Stimulated activated CD4-positive, alpha-beta T cell treated with anti-CD3 and anti-CD28 coated beads, Interleukin-4, amount 100 ng/mL, for 24 hours (primary cell): ENCODE data around the gene ARHGEF7.

Experiments
- DNase-seq: peaks from one replicate; pipeline ENCODE4 v3.0.0-alpha.2; 2020

ARHGEF7 gene

DNA sequence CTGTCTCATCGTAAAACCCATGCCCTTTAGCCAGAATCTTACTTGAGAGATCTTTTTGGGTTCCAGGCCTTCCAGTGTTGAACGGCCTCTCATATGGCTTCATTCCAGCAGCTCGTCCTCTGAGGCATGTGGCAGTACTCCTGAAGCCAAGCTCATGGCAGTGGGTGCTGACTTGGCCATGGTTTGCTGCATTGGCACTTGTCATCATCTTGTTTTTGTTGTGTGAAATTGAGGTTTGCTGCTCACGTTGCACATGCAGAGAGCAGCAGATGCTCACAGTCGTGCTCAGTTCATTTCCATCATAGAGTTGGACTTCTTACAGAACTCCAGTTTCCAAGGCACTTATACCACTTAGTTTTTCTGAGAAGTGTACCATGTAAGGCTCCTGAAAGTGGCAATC is 220.2 kb downstream of the ARHGEF7 start:
- no peak for DNase-seq

DNA sequence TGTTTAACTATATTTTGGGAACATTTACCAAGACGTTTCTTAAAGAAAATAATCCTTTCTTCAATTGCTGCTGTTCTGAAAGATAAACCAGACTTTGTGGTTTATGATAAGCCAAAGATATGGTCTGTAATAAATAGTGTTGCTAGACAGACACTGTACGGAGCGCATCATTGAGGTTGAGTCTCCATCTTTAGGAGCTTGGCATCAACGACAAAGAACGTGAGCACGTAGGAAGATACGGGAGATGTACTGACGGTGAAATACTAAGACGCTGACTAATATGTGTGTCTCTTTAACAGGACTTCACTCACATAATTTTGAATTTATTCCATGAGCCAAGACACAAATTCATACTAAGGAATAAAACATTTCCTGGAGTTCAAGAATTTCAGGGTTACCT is 221.6 kb downstream of the ARHGEF7 start:
- DNase-seq = no peak

DNA sequence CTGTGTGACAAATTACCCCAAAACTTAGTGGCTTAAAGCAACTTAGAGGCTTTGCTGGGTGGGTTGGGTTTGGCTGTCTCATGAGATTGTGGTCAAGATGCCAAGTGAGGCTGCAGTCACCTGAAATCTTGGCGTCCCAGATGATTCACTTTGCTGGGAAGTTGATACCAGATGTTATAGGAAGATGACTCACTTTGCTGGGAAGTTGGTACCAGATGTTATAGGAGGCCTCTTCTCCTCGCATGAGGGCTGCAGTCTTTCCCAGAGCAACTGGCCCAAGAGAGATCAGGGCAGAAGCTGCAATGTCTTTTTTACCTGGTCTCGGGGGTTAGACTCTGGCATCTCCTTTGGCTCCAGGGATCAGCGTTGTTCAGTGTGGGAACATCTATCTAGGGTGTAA is 222.1 kb downstream of the ARHGEF7 start:
- DNase-seq = no peak

DNA sequence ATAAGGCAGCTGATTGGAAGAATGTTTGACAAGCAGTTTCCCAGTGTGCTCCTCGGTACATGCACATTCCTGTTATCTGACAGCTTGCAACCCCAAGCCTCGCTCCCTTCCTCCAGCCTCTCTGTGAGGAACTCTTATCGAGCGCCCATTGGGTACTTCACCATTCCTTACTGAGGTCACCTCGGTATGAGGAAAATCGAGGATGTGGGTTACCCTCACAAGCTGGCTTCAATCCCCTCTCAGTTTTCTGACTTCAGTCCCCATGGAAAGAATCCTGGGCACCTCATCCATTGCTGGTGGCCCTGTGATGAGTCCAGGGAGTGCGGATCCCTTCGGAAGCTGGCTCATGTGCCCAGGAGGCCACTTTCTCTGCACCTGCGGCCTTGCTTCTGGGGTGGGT is 222.6 kb downstream of the ARHGEF7 start:
- no peak for DNase-seq

DNA sequence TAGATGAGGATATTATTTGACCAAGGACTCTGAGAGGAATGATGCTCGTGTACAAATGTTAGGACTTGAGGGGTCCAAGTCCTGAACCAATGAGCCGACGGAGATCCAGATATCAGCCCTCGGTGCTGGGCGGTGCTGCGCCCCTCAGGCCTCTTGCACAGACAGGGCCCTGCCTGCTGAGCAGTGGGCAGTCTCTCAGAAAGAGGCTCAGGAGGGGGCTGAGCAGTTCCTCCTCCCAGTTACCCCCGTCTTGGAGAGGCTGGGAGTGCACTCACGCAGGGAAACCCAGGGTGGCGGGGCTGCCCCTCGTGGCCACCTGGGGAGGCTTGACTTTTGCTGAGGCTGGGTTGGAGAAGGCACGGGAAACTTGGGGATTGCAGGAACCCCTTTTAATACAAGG is 223.7 kb downstream of the ARHGEF7 start:
- no peak for DNase-seq

DNA sequence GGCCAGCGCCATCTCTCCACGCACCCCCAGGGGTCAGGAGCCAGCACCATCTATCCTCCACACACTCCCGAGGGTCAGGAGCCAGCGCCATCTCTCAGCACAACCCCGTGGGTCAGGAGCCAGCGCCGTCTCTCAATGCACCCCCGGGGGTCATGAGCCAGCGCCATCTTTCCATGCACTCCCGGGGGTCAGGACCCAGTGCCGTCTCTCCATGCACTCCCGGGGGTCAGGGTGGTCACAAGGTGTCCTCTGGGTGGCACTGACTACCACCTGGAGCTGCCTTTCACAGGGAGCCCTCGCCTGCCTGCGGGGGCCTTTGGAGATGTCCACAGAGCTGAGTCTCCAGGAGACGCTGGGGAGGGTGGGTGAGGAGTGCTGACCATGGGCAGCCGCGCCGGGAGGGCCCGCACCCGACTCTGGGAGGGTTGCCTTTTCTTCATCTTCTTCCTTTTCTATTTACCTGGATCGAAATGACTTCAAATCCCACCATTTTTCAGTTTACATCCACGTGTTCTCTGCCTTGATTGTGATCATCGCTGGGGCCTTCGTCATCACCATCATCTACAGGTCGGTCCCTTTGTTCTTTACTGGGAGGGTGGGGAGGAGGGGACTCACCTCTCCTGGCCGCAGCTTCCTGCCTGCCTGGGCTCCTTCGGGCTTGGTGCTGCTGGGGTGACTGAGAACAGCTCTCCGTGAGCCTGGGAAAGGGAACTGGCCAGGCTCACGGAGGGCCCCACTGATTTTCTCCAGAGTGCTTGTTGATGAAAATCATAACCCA is 224.4 kb downstream of the ARHGEF7 start:
- no peak for DNase-seq

DNA sequence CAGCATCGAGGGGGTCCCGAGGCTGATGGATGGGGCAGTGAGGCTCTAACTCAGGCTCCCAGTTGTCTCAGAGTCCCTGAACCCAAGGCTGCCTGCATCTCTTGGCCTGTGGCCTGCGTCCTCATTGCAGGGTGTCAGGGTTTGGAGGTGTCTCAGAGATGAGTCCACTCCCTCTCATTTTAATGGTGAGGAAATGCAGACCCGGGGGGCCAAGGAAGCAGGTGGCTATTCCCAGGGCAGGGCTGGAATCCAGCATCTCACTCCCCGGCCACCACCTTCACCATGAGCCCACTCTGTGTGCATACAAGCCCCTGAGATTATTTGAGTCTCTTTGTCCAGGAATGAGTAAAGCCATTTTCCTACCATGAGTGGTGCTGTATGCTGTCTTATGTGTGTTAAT is 226.8 kb downstream of the ARHGEF7 start:
- no peak for DNase-seq

DNA sequence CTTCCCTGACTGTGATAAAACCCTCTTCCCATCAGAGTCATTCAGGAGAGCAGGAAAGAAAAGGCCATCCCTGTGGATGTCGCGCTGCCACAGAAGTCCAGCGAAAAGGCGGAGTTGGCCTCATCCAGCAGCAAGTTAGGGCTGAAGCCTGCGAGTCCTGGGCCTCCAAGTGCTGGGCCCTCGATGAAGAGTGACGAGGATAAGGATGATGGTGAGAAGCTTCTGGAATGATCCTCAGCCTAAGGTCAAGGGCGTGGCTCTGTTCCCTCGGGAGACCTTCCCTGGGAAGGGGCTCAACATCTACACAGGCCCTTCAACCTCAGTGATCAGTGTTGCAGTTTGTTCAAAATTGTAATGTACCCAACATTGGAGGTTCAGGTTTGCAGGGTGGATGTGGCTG is 227.6 kb downstream of the ARHGEF7 start:
- no peak for DNase-seq

DNA sequence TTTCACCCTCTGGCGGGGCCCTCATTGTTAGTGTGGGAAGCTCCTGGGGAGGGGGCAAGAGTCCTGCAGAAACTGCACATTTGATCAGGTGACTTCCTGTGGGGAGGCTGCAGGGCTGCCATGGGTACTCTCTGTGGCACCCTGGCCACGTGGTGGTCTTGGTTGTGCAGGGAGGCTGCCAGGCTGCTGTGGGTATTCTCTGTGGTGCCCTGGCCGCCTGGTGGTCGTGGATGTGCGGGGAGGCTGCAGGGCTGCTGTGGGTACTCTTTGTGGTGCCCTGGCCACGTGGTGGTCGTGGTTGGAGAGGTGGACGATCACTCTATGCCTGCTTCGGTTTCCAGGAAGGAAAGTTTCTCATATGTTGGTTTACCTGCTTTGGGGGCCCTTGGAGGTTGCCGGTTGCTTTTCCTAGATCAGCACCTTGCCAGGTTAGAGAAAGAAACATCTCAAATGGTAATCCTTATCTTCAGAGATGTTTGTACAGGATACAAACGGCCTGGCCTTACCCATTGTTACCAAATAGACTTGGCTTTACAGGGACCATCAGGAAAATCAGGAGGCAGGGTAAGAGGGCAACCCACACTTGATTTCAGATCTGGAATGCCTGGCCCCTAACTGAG is 228.2 kb downstream of the ARHGEF7 start:
- no peak for DNase-seq

DNA sequence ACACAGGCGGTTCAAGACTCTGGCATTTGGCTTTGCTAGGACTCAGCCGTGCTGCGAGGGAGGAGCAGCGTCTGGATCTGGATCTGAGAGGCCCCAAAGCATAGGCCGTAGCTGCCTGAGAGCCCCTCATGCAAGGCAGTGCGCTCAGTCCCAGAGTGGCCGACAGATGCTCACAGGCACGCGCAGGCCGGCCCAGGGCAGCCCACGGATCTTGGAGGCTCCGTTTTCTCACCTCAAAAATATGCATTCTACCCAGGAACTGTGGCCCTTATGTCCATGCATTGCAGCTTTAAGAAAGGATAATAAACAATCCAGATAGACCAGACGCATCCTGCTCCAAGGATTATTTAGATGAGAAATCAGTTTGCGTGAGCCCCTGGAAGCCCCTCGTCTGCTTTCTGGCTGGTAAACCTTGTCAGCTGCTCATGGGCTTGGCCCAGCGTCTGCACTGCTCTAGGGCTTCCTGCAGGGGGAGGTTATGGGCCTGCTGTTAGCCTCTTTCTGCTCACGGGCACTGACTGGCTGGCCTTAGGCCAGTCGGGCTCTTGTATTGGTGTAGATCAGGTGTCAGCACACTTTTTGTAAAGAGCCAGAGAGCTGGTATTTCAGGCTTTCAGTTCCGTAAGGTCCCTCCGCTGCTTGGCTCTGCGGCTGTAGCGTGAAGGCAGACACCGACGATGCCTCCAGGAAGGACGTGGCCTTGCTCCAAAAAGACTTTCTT is 229.5 kb downstream of the ARHGEF7 start:
- no peak for DNase-seq

DNA sequence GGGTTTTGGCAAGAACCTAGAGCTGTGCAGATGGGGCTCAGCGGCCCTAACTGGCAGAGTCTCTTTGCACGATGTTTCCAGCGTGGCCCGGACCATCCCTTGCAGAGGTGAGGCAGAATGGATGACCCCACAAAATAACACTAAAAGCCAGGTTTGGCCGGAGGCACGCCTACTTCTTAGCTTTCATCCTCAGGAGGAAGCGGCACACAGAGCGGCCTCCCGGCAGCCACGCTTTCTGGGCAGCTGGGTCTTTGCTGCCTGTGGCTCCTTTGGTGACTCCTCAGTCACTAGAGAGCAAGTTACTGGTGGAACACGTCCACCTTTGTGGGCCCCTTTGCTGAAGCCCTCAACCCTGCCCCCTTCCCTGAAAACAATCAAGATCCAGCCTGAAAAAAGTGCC is 230.6 kb downstream of the ARHGEF7 start:
- no peak for DNase-seq

DNA sequence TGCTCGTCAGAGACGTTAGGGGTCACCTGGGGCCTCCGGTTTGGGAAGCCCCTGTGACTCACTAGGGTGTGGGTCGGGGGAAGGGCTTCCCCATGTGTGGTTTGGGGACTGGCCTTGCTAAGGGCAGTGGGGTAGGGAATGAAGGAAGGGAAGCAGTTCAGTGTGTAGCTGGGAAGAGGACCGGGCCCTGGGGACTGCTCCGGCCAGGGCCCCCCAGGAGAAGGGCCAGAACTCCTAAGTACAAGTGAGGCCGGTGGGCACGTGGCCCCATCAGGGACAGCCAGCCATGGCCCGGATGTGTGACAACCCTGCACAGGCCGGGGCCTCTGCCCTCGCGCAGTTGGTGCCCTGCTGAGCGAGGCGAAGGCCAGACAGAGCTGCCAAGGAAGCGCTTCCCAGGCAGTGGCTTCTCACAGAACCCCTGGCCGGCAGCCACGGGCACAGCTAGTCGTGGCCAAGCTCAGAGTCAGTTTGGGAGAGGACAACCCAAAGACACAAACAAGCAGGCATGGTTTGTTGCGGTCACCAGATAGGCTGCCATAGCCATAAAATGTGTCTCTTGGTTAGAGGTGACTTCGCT is 231.1 kb downstream of the ARHGEF7 start:
- DNase-seq = no peak

DNA sequence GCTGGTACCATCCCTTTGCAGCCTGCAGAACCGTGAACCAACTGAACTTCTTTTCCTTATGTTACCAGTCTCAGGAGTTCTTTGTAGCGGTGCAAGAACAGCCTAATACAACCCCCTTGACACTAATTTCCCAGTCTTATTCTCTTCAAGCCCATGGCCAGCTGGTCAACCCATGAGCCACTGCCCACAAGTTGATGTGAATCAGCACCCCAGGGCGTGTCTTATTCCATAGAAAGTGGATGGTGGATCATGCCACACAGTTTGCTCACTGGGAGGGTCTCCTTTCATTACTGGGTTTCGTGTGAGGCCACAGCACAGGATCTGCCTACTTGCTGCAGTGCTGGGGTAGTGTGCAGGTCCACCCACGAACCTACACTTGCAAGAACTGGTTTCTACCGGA is 232.3 kb downstream of the ARHGEF7 start:
- DNase-seq = no peak

DNA sequence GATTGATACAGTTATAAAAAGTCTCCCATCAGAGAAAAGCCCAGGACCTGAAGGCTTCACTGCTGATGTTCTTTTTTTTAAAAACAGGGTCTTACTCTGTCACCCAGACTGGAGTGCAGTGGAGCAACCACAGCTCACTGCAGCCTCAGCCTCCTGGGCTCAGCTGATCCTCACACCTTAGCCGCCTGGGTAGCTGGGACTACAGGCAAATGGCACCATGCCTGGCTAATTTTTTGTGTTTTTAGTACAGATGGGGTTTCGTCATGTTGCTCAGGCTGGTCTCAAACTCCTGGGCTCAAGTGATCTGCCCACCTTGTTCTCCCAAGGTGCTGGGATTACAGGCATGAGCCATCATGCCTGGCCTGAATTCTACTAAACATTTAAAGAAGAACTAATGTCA is 238.4 kb downstream of the ARHGEF7 start:
- DNase-seq = no peak

DNA sequence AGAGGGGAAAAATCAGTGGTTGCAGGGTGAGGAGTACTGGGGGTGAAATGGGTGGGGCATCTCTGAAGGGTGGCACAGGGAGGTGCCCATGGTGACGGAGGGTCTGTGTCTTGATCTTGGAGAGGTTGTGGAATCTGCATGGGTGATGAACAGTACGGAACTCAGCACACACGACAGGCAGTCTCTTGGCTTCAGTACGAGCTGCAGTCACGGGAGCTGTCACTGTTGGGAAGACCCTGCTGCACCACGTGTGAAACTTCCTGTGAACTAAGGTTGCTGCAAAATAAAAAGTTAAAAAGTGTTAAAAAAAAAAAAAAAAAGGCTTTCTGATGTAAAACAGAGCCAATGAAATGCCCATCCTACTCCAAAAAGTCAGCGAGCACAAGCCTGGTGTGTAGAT is 239.7 kb downstream of the ARHGEF7 start:
- DNase-seq = no peak
